H9 (cell line): ENCODE measurements around the gene RRP12. TPM values are rescaled to one million over a fixed set of nuclear protein-coding genes. Genes with fewer than 3 reads are reported as not detected.

Experiments
- DNase-seq: peaks from one replicate; pipeline ENCODE4 v3.0.0-alpha.2; 2017
- H2AFZ ChIP-seq: one replicate; pipeline ENCODE4 v1.6.1; 2013; ENCODE audit warnings: mild to moderate bottlenecking, low read length, control low read depth, moderate library complexity
- H2AK5ac ChIP-seq: 2 replicates; pipeline ENCODE4 v1.6.1; 2013; ENCODE audit warnings: low read length, control low read depth, mixed read lengths; ENCODE audit not compliant: insufficient read length
- H2BK120ac ChIP-seq: one replicate; pipeline ENCODE4 v1.6.1; 2013; ENCODE audit warnings: low read depth, mild to moderate bottlenecking, low read length, control low read depth, inconsistent platforms; ENCODE audit not compliant: poor library complexity, severe bottlenecking
- H2BK12ac ChIP-seq: 2 replicates; pipeline ENCODE4 v1.6.1; 2013; ENCODE audit warnings: low read length, control low read depth, mixed read lengths, low read depth; ENCODE audit not compliant: insufficient read length
- H2BK15ac ChIP-seq: 2 replicates; pipeline ENCODE4 v1.6.1; 2013; ENCODE audit warnings: low read depth, low read length, control low read depth
- H2BK20ac ChIP-seq: one replicate; pipeline ENCODE4 v1.6.1; 2013; ENCODE audit warnings: low read depth, mild to moderate bottlenecking, low read length, control low read depth, inconsistent platforms; ENCODE audit not compliant: poor library complexity, severe bottlenecking
- H2BK5ac ChIP-seq: 2 replicates; pipeline ENCODE4 v1.6.1; 2013; ENCODE audit warnings: low read length, control low read depth, mixed read lengths; ENCODE audit not compliant: insufficient read length
- H3K14ac ChIP-seq: 2 replicates; pipeline ENCODE4 v1.6.1; 2013; ENCODE audit warnings: low read length, control low read depth; ENCODE audit not compliant: insufficient read depth
- H3K18ac ChIP-seq: 2 replicates; pipeline ENCODE4 v1.6.1; 2013; ENCODE audit warnings: low read depth, mild to moderate bottlenecking, mixed read lengths, low read length, control low read depth; ENCODE audit not compliant: insufficient read length
- H3K23ac ChIP-seq: 2 replicates; pipeline ENCODE4 v1.6.1; 2013; ENCODE audit warnings: low read length, control low read depth, mixed read lengths, low read depth; ENCODE audit not compliant: insufficient read length
- H3K23me2 ChIP-seq: 2 replicates; pipeline ENCODE4 v1.6.1; 2013; ENCODE audit warnings: low read depth, mild to moderate bottlenecking, mixed read lengths, low read length, control low read depth; ENCODE audit not compliant: insufficient read length, poor library complexity, severe bottlenecking
- H3K27ac ChIP-seq: 2 replicates; pipeline ENCODE4 v1.5.1; 2013; ENCODE audit warnings: low read length, control low read depth, mixed read lengths, low read depth; ENCODE audit not compliant: insufficient read length
- H3K27me3 ChIP-seq: 2 replicates; pipeline ENCODE4 v1.6.1; 2013; ENCODE audit warnings: low read length, control low read depth, inconsistent platforms; ENCODE audit not compliant: insufficient read depth
- H3K4ac ChIP-seq: 2 replicates; pipeline ENCODE4 v1.6.1; 2013; ENCODE audit warnings: low read depth, mild to moderate bottlenecking, control low read depth, inconsistent platforms, low read length, moderate library complexity
- H3K4me1 ChIP-seq: 2 replicates; pipeline ENCODE4 v1.6.1; 2013; ENCODE audit warnings: low read length, control low read depth, inconsistent platforms; ENCODE audit not compliant: insufficient read depth
- H3K4me2 ChIP-seq: 2 replicates; pipeline ENCODE4 v1.6.1; 2013; ENCODE audit warnings: low read length, control low read depth, mixed read lengths; ENCODE audit not compliant: insufficient read length, insufficient read depth
- H3K56ac ChIP-seq: 2 replicates; pipeline ENCODE4 v1.6.1; 2013; ENCODE audit warnings: low read depth, mild to moderate bottlenecking, mixed read lengths, low read length, control low read depth; ENCODE audit not compliant: insufficient read length
- H3K79me1 ChIP-seq: 2 replicates; pipeline ENCODE4 v1.6.1; 2013; ENCODE audit warnings: low read depth, mild to moderate bottlenecking, moderate library complexity, low read length, control low read depth, inconsistent platforms; ENCODE audit not compliant: insufficient read depth, poor library complexity, severe bottlenecking
- H3K79me2 ChIP-seq: 2 replicates; pipeline ENCODE4 v1.6.1; 2013; ENCODE audit warnings: low read length, control low read depth, inconsistent platforms; ENCODE audit not compliant: insufficient read depth
- H3K9ac ChIP-seq: 2 replicates; pipeline ENCODE4 v1.6.1; 2013; ENCODE audit warnings: low read length, control low read depth, mixed read lengths; ENCODE audit not compliant: insufficient read length; ENCODE audit errors: extremely low read depth
- H3K9me3 ChIP-seq: one replicate; pipeline ENCODE4 v1.6.1; 2013; ENCODE audit warnings: low read depth, low read length, inconsistent platforms; ENCODE audit not compliant: control insufficient read depth
- H3T11ph ChIP-seq: one replicate; pipeline ENCODE4 v1.6.1; 2013; ENCODE audit warnings: mild to moderate bottlenecking, low read length, control low read depth, inconsistent platforms
- H4K20me1 ChIP-seq: one replicate; pipeline ENCODE4 v1.6.1; 2013; ENCODE audit not compliant: control insufficient read depth, insufficient read length, insufficient read depth
- H4K5ac ChIP-seq: 2 replicates; pipeline ENCODE4 v1.6.1; 2013; ENCODE audit warnings: low read depth, mild to moderate bottlenecking, mixed read lengths, low read length, control low read depth; ENCODE audit not compliant: insufficient read length
- H4K8ac ChIP-seq: replicated peaks from 2 replicates; pipeline ENCODE4 v1.6.1; 2013; ENCODE audit warnings: low read length, control low read depth, mixed read lengths, low read depth; ENCODE audit not compliant: insufficient read length
- H4K91ac ChIP-seq: 2 replicates; pipeline ENCODE4 v1.6.1; 2013; ENCODE audit warnings: low read depth, mild to moderate bottlenecking, moderate library complexity, mixed read lengths, low read length, control low read depth; ENCODE audit not compliant: insufficient read length
- H3K27ac Mint-ChIP-seq, 3 experiments: 2 replicates in 2 of 3; 3 replicates in 1 of 3; pipeline ENCODE4 v1.8.0; 2020 to 2021; ENCODE audit warnings: mixed read lengths in 3 of 3, mild to moderate bottlenecking in 1 of 3, moderate library complexity in 1 of 3
- H3K27me3 Mint-ChIP-seq: 2 replicates; pipeline ENCODE4 v1.8.0; 2021; ENCODE audit warnings: low read depth, mild to moderate bottlenecking, moderate library complexity, mixed read lengths
- H3K36me3 Mint-ChIP-seq, 3 experiments: 2 replicates in 2 of 3; 3 replicates in 1 of 3; pipeline ENCODE4 v1.8.0; 2020 to 2021; ENCODE audit warnings: low read depth in 3 of 3, mixed read lengths in 3 of 3; ENCODE audit not compliant: insufficient read depth in 1 of 3
- H3K4me1 Mint-ChIP-seq, 2 experiments: 2 replicates each; pipeline ENCODE4 v1.8.0; 2020; ENCODE audit warnings: mixed read lengths in 2 of 2
- H3K4me3 Mint-ChIP-seq, 2 experiments: 2 replicates in 1 of 2; 3 replicates in 1 of 2; pipeline ENCODE4 v1.8.0; 2020 to 2021; ENCODE audit warnings: mild to moderate bottlenecking in 2 of 2, mixed read lengths in 2 of 2, moderate library complexity in 1 of 2
- H3K9me3 Mint-ChIP-seq, 2 experiments: 2 replicates in 1 of 2; 3 replicates in 1 of 2; pipeline ENCODE4 v1.8.0; 2020; ENCODE audit warnings: mild to moderate bottlenecking in 2 of 2, mixed read lengths in 2 of 2, moderate library complexity in 1 of 2
- CTCF ChIP-seq: fragments of 200-600 bp; sonication (generic); conservative IDR thresholded peaks from 3 replicates; pipeline ENCODE4 v1.8.0; 2021; ENCODE audit warnings: antibody characterized with exemption, mild to moderate bottlenecking
- WGBS: extraction: QIAGEN DNeasy Blood & Tissue Kit; methylation state at CpG from one replicate; pipeline ENCODE4 v1.1.7; 2013; ENCODE audit warnings: missing lambda C conversion rate, low lambda C conversion rate, mixed read lengths; ENCODE audit not compliant: insufficient read length; ENCODE audit errors: extremely low coverage; 5-methylcytosine and 5-hydroxymethylcytosine counted together
- total RNA-seq: library from RNA; stranded (reverse); gene quantifications from 2 replicates; pipeline ENCODE4 v1.2.1, GENCODE V29; 2021

RRP12 gene
- total RNA-seq, 1 experiment from 2014 or later: 71.6 TPM

DNA sequence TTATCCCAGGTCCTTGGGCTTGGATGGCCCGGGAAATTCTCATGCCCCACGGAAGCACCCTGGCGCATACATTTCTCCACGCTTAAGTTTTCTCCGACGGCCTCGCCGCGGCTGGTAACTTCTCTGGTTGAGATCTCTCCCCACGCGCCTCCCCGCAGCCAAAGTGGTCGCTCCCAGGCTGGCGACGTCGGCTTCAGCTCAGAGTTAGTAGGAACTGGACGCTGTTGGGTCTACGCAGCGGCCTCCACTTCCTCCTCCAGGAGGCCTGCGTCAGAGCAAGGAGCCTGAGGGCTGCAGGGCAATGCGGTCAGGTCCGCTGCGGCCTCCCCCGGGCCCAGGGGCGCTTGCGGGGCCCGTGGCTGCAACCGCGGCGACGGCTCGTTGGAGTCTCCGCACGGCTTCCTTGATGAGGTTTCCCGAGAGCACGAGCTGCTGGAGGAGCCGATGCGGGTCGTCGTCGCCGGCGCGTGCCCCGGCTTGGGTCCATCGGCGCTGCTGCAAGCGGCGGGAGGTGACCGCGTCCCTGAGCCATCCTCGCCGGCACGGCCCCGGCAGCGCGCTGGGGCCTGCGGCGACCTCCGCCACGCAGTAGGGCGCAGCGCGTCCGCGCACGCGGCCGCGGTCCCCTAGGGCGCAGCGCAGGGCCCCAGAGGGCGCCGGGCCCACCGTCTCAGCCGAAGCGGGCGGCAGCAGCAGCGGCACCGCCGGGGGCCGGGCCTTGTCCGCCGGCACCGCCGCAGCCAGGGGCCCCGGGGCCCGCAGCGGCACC is 67.4 kb downstream of the RRP12 start:
- no peak overlapping the region for H2AK5ac ChIP-seq
- H3K23ac ChIP-seq: no peak overlapping the region
- peak overlapping the region; percentile 60 for H3K9ac ChIP-seq
- no peak overlapping the region; the same call in 1 of the 2 replicates for H3K4ac ChIP-seq
- H4K91ac ChIP-seq: no peak overlapping the region
- Mint-ChIP-seq H3K4me1 (peaks cover 57 to 64% of the 10 kb centered on the region in 2 experiments), H3K9me3 (peaks cover 2 to 3% of the 10 kb centered on the region in 2 experiments; a peak in 1 of 5 replicates), H3K27me3 (no peaks in the 10 kb centered on the region; the same call in 1 of the 2 replicates), H3K4me3 (peak overlapping the region; percentile 95 to 96), H3K36me3 (peaks cover 15 to 45% (median 45%) of the 10 kb centered on the region in 3 experiments), H3K27ac (peak overlapping the region; percentile 78 to 98 (median 92))
- H3K4me1 ChIP-seq: peaks cover 15% of the 10 kb centered on the region
- H3K27me3 ChIP-seq: no peaks in the 10 kb centered on the region
- no peaks in the 10 kb centered on the region for H3K9me3 ChIP-seq
- H2BK15ac ChIP-seq: no peak overlapping the region
- no peak for TF ChIP-seq CTCF
- no peak overlapping the region for H3K56ac ChIP-seq
- H3T11ph ChIP-seq: no peak overlapping the region
- no peak overlapping the region for H2BK120ac ChIP-seq
- peaks cover 4% of the 10 kb centered on the region for H3K79me1 ChIP-seq
- H2AFZ ChIP-seq: no peak overlapping the region
- H3K27ac ChIP-seq: no peak overlapping the region
- H2BK5ac ChIP-seq: no peak overlapping the region
- H3K18ac ChIP-seq: peak overlapping the region; percentile 47
- no CpG with 5 or more reads among the region's 89 CpGs for WGBS
- peak overlapping the region; percentile 80 for H3K4me2 ChIP-seq
- peak overlapping the region; percentile 72 for H3K14ac ChIP-seq
- peaks cover 3% of the 10 kb centered on the region for H4K20me1 ChIP-seq
- H4K8ac ChIP-seq: no peak overlapping the region
- H2BK12ac ChIP-seq: no peak overlapping the region
- peaks cover 20% of the 10 kb centered on the region for H3K23me2 ChIP-seq
- DNase-seq: peak; percentile 56
- H2BK20ac ChIP-seq: no peak overlapping the region
- peaks cover 11% of the 10 kb centered on the region; the same call in 1 of the 2 replicates for H3K79me2 ChIP-seq
- no peak overlapping the region for H4K5ac ChIP-seq
